OCI-LY7 (cell line): Measurements from ENCODE around the gene SASH1.

ENCODE experiments used
- CTCF ChIP-seq: fragments of 200-600 bp; sonication (generic); conservative IDR thresholded peaks from 2 replicates; pipeline ENCODE4 v1.5.1; 2014; ENCODE audit warnings: mild to moderate bottlenecking, antibody characterized with exemption, low read length, moderate library complexity, mixed read lengths
- EZH2phosphoT487 ChIP-seq: fragments of 200-600 bp; sonication (generic); IDR thresholded peaks from 2 replicates; pipeline ENCODE4 v1.6.1; 2018; ENCODE audit warnings: low read depth, borderline replicate concordance, mild to moderate bottlenecking, mixed run types, antibody characterized with exemption, low read length, moderate library complexity, mixed read lengths

GRCh38 chr6:148401571-148401970 lies 58.9 kb downstream of the SASH1 start:
- TF ChIP-seq CTCF (no peak), EZH2phosphoT487 (no peak)
